ENCODE results near the gene GSTM5.
"Not testable (repeated sequence)": the region's sequence is repeated elsewhere in the genome, so short reads cannot be mapped to it uniquely, and the experiment has no call there.

Gene GSTM5

GRCh38 chr1:109697861-109698260, 14.2 kb upstream of the GSTM5 start:
- H3K36me3 ChIP-seq (ENCODE audit: insufficient read depth, low read length); H3K4me1 ChIP-seq (ENCODE audit: insufficient read depth, low read length); H3K4me3 ChIP-seq (ENCODE audit: low read length); H3K9me3 ChIP-seq (ENCODE audit: insufficient read depth, low read depth, low read length); H3K27me3 ChIP-seq (ENCODE audit: insufficient read depth, low read length); H3K9ac ChIP-seq (ENCODE audit: low read depth, low read length); H3K27ac ChIP-seq (ENCODE audit: low read depth, low read length): not testable (repeated sequence)
- WGBS, result no CpG with 5 or more reads among the region's 4 CpGs

DNA sequence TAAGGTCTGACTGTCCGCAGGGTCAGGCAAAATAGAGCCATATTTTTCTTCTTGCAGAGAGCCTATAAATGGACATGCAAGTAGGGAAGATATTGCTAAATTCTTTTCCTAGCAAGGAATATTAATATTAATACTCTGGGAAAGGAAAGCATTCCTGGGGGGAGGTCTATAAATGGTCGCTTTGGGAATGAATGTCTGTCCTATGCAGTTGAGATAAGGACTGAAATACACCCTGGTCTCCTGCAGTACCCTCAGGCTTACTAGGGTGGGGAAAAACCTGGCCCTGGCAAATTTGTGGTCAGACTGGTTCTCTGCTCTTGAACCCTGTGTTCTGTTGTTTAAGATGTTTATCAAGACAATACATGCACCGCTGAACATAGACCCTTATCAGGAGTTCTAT, 9.1 kb upstream of the GSTM5 start:
- H3K9me3 ChIP-seq (ENCODE audit: insufficient read depth, low read depth, low read length), result peaks cover 10% of the 10 kb centered on the region; the same call in 1 of the 2 replicates
- WGBS, result 96% methylated on average over 3 of the region's 3 CpGs
- not testable (repeated sequence) for H3K9ac ChIP-seq (ENCODE audit: low read depth, low read length); H3K27ac ChIP-seq (ENCODE audit: low read depth, low read length); H3K27me3 ChIP-seq (ENCODE audit: insufficient read depth, low read length); H3K4me3 ChIP-seq (ENCODE audit: low read length); H3K36me3 ChIP-seq (ENCODE audit: insufficient read depth, low read length); H3K4me1 ChIP-seq (ENCODE audit: insufficient read depth, low read length)

DNA sequence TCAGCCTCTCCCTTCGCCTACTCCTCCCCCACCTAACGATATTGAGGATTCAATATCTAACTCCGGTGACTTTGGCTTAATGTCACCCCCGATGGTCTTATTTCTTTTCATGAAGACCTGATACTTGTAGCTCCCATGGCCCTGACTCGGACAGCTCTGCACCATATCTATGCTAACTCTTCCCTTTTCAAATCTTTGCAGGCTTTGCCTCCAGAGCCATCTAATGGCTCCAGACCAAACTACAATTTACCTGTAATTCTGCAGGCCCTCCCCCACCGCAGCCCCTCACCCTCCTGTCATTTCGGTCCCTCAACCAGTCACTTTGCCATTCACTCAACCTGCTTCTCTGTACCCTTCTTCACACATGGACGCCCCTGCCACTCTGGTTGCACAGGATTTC, 7.9 kb upstream of the GSTM5 start:
- Histone ChIP-seq H3K36me3 (ENCODE audit: insufficient read depth, low read length) (no peaks in the 10 kb centered on the region), H3K4me3 (ENCODE audit: low read length) (no peak overlapping the region), H3K9me3 (ENCODE audit: insufficient read depth, low read depth, low read length) (peaks cover 17% of the 10 kb centered on the region), H3K9ac (ENCODE audit: low read depth, low read length) (no peak overlapping the region), H3K27me3 (ENCODE audit: insufficient read depth, low read length) (no peaks in the 10 kb centered on the region), H3K4me1 (ENCODE audit: insufficient read depth, low read length) (no peaks in the 10 kb centered on the region), H3K27ac (ENCODE audit: low read depth, low read length) (no peak overlapping the region)
- 73% methylated on average over 8 of the region's 8 CpGs for WGBS

- H3K4me3 ChIP-seq (ENCODE audit: low read length), result no peak overlapping the region
- H3K9ac ChIP-seq (ENCODE audit: low read depth, low read length), result no peak overlapping the region
- WGBS, result 94% methylated on average over 4 of the region's 4 CpGs
- H3K36me3 ChIP-seq (ENCODE audit: insufficient read depth, low read length), result no peaks in the 10 kb centered on the region
- H3K4me1 ChIP-seq (ENCODE audit: insufficient read depth, low read length), result no peaks in the 10 kb centered on the region
- peaks cover 18% of the 10 kb centered on the region for H3K9me3 ChIP-seq (ENCODE audit: insufficient read depth, low read depth, low read length)
- H3K27me3 ChIP-seq (ENCODE audit: insufficient read depth, low read length), result no peaks in the 10 kb centered on the region
- H3K27ac ChIP-seq (ENCODE audit: low read depth, low read length), result no peak overlapping the region
Observed at GRCh38 chr1:109705411-109705810, 6.6 kb upstream of the GSTM5 start.

DNA sequence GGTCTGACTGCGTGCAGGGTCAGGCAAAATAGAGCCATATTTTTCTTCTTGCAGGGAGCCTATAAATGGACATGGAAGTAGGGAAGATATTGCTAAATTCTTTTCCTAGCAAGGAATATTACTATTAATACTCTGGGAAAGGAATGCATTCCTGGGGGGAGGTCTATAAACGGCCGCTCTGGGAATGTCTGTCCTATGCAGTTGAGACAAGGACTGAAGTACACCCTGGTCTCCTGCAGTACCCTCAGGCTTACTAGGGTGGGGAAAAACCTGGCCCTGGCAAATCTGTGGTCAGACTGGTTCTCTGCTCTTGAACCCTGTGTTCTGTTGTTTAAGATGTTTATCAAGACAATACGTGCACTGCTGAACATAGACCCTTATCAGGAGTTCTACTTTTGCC, 3.1 kb upstream of the GSTM5 start:
- peaks cover 10% of the 10 kb centered on the region for H3K9me3 ChIP-seq (ENCODE audit: insufficient read depth, low read depth, low read length)
- 90% methylated on average over 4 of the region's 4 CpGs for WGBS
- H3K4me3 ChIP-seq (ENCODE audit: low read length); H3K36me3 ChIP-seq (ENCODE audit: insufficient read depth, low read length); H3K4me1 ChIP-seq (ENCODE audit: insufficient read depth, low read length); H3K9ac ChIP-seq (ENCODE audit: low read depth, low read length); H3K27ac ChIP-seq (ENCODE audit: low read depth, low read length); H3K27me3 ChIP-seq (ENCODE audit: insufficient read depth, low read length): not testable (repeated sequence)

- not testable (repeated sequence) for H3K27me3 ChIP-seq (ENCODE audit: insufficient read depth, low read length); H3K4me3 ChIP-seq (ENCODE audit: low read length); H3K4me1 ChIP-seq (ENCODE audit: insufficient read depth, low read length); H3K9me3 ChIP-seq (ENCODE audit: insufficient read depth, low read depth, low read length); H3K36me3 ChIP-seq (ENCODE audit: insufficient read depth, low read length); H3K27ac ChIP-seq (ENCODE audit: low read depth, low read length); H3K9ac ChIP-seq (ENCODE audit: low read depth, low read length)
Observed at GRCh38 chr1:109709822-109710221, 2.2 kb upstream of the GSTM5 start.

DNA sequence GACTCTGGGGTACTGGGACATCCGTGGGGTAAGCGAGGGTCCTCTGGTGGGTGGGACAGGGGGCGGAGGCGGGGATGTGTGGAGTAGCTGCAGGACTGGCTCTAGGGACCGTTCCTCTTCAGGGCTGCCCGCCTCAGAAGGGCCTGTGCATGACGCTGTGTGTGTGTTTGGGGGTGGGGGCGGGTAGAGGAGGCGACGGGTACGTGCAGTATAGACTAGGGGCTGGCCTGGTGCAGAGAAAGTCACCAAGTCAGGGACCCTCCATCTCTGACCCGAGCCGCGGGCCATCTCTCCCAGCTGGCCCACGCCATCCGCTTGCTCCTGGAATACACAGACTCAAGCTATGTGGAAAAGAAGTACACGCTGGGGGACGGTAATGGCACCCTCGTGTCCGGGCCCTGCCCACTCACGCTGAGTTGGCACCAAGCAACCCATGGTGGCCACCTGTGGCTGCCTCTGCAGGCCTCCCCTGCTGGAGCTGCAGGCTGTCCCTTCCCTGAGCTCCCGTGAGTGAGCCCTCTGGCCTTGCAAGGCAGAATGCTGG, 342 bp downstream of the GSTM5 start:
- H3K4me1 ChIP-seq (ENCODE audit: insufficient read depth, low read length), result no peaks in the 10 kb centered on the region
- H3K36me3 ChIP-seq (ENCODE audit: insufficient read depth, low read length), result no peaks in the 10 kb centered on the region
- H3K27ac ChIP-seq (ENCODE audit: low read depth, low read length), result no peak overlapping the region
- H3K27me3 ChIP-seq (ENCODE audit: insufficient read depth, low read length), result peaks cover 3% of the 10 kb centered on the region
- H3K4me3 ChIP-seq (ENCODE audit: low read length), result no peak overlapping the region
- no peak overlapping the region for H3K9ac ChIP-seq (ENCODE audit: low read depth, low read length)
- peaks cover 9% of the 10 kb centered on the region; the same call in 1 of the 2 replicates for H3K9me3 ChIP-seq (ENCODE audit: insufficient read depth, low read depth, low read length)
- 96% methylated on average over 22 of the region's 22 CpGs for WGBS

DNA sequence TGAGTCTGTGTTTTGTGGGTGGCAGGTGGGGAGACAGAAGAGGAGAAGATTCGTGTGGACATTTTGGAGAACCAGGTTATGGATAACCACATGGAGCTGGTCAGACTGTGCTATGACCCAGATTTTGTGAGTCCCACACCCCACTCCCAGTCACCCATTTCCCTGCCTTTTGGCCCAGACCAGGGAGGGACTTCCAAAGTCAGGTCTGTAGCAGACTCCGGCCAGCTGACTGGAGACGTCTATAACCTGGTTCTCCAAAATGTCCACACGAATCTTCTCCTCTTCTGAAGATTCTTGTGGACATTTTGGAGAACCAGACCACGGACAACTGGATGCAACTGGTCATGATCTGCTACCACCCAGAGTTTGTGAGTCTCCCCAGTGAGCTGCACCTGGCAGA, 1.6 kb downstream of the GSTM5 start:
- 0 out of 2 replicates have a peak, but pooled peaks cover 4% of the 10 kb centered on the region for H3K9me3 ChIP-seq (ENCODE audit: insufficient read depth, low read depth, low read length)
- 92% methylated on average over 5 of the region's 5 CpGs for WGBS
- H3K4me1 ChIP-seq (ENCODE audit: insufficient read depth, low read length), result no peaks in the 10 kb centered on the region
- H3K36me3 ChIP-seq (ENCODE audit: insufficient read depth, low read length), result no peaks in the 10 kb centered on the region
- no peak overlapping the region for H3K9ac ChIP-seq (ENCODE audit: low read depth, low read length)
- peaks cover 3% of the 10 kb centered on the region for H3K27me3 ChIP-seq (ENCODE audit: insufficient read depth, low read length)
- H3K27ac ChIP-seq (ENCODE audit: low read depth, low read length), result no peak overlapping the region
- no peak overlapping the region for H3K4me3 ChIP-seq (ENCODE audit: low read length)

- Histone ChIP-seq H3K27ac (ENCODE audit: low read depth, low read length) (no peak overlapping the region), H3K4me1 (ENCODE audit: insufficient read depth, low read length) (no peaks in the 10 kb centered on the region), H3K4me3 (ENCODE audit: low read length) (no peak overlapping the region), H3K27me3 (ENCODE audit: insufficient read depth, low read length) (peaks cover 3% of the 10 kb centered on the region), H3K9ac (ENCODE audit: low read depth, low read length) (no peak overlapping the region), H3K9me3 (ENCODE audit: insufficient read depth, low read depth, low read length) (no peaks in the 10 kb centered on the region), H3K36me3 (ENCODE audit: insufficient read depth, low read length) (no peaks in the 10 kb centered on the region)
- WGBS, result 92% methylated on average over 12 of the region's 12 CpGs
Observed at GRCh38 chr1:109714661-109715372, 2.8 kb downstream of the GSTM5 start.

DNA sequence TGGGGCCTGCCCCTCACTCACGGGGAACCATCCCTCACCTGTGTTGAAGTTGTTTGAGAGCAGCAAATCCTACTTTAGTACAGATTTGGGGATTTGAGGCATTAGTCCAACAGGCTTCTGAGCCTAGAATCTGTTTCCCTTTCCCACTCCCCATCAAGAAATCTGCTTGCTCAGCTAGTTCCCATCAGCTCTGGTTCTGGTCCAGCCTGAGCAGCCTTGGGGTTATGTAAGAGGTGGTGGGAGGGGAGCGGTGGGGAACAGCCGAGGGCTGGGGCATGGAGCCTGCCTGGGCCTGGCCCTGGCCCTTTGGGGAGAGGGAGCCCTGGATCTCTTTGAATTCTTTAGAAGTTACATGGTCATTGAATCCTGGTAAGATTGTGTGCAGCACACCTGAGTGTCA, 4.1 kb downstream of the GSTM5 start:
- Histone ChIP-seq H3K36me3 (ENCODE audit: insufficient read depth, low read length) (no peaks in the 10 kb centered on the region), H3K9me3 (ENCODE audit: insufficient read depth, low read depth, low read length) (no peaks in the 10 kb centered on the region), H3K4me1 (ENCODE audit: insufficient read depth, low read length) (no peaks in the 10 kb centered on the region), H3K9ac (ENCODE audit: low read depth, low read length) (no peak overlapping the region), H3K4me3 (ENCODE audit: low read length) (no peak overlapping the region), H3K27ac (ENCODE audit: low read depth, low read length) (no peak overlapping the region), H3K27me3 (ENCODE audit: insufficient read depth, low read length) (peaks cover 3% of the 10 kb centered on the region)
- 93% methylated on average over 3 of the region's 3 CpGs for WGBS

DNA sequence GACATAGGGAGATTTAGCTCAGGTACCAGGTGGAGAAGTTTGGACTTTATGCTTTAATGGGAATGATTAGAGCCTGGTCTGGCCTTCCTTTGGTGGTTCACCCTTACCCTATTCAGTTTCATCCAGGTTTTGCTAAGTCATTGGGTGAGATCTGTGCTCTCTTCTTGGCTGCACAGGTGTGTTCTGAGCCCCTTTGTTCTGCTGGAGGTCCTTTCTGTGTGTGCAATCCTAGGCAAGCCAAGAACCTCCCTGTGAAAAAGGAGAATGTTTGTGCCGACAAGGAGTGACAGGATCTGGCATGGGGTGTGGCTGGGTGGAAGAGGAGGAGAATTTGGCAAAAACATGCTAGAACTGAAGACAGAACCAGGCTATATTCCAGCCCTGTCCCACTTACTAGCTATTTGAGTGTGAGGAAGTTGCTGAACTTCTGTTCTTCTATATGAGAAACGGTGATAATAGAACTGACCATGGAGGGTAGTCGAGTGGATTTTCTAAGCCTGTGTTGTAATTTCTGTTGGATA, 4.6 kb downstream of the GSTM5 start:
- Histone ChIP-seq H3K27ac (ENCODE audit: low read depth, low read length) (no peak overlapping the region), H3K36me3 (ENCODE audit: insufficient read depth, low read length) (no peaks in the 10 kb centered on the region), H3K9me3 (ENCODE audit: insufficient read depth, low read depth, low read length) (no peaks in the 10 kb centered on the region), H3K9ac (ENCODE audit: low read depth, low read length) (no peak overlapping the region), H3K4me1 (ENCODE audit: insufficient read depth, low read length) (no peaks in the 10 kb centered on the region), H3K4me3 (ENCODE audit: low read length) (no peak overlapping the region), H3K27me3 (ENCODE audit: insufficient read depth, low read length) (peaks cover 3% of the 10 kb centered on the region)
- WGBS, result 90% methylated on average over 3 of the region's 3 CpGs

DNA sequence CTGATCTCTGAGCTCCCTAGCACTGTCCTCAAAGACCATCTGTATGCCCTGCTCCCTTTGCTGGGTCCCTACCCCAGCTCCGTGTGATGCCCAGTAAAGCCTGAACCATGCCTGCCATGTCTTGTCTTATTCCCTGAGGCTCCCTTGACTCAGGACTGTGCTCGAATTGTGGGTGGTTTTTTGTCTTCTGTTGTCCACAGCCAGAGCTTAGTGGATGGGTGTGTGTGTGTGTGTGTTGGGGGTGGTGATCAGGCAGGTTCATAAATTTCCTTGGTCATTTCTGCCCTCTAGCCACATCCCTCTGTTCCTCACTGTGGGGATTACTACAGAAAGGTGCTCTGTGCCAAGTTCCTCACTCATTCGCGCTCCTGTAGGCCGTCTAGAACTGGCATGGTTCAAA, 5.7 kb downstream of the GSTM5 start:
- no peak overlapping the region for H3K4me3 ChIP-seq (ENCODE audit: low read length)
- no peaks in the 10 kb centered on the region for H3K36me3 ChIP-seq (ENCODE audit: insufficient read depth, low read length)
- no peaks in the 10 kb centered on the region for H3K4me1 ChIP-seq (ENCODE audit: insufficient read depth, low read length)
- H3K27ac ChIP-seq (ENCODE audit: low read depth, low read length), result no peak overlapping the region
- no peak overlapping the region for H3K9ac ChIP-seq (ENCODE audit: low read depth, low read length)
- H3K27me3 ChIP-seq (ENCODE audit: insufficient read depth, low read length), result peaks cover 3% of the 10 kb centered on the region
- 89% methylated on average over 5 of the region's 5 CpGs for WGBS
- no peaks in the 10 kb centered on the region for H3K9me3 ChIP-seq (ENCODE audit: insufficient read depth, low read depth, low read length)
